CD4-positive, alpha-beta T cell treated with Interleukin-4 for 4 hours (primary cell): ENCODE data around the gene ANAPC1.
"Not testable (repeated sequence)": the region's sequence is repeated elsewhere in the genome, so short reads cannot be mapped to it uniquely, and the experiment has no call there.

Source experiments
- DNase-seq: peaks from one replicate; pipeline ENCODE4 v3.0.0-alpha.2; 2020

ANAPC1 gene

DNA sequence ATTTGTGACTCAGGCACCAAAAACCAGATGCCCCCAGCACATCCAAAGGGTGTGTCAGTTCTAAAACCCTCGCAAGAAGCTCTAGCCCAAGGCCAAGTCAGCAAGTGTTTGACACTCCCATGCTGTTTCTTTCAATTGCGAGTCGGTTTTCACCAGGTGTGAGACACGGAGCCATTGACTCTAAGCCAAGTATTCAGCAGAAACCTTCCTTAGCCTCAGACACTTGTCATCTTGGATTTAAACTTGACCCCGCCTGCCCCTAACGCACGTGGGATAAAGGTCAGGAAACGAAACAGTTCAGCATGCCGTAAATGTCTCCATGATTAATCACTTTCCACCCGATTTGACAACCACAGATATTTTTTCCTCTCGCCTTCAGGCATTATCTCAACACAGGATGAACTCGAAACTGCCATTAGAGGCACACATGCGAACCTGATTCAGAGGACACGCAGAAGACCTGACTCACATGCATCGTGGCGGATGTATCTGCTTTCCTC is 156.3 kb downstream of the ANAPC1 start:
- DNase-seq, result not testable (repeated sequence)

DNA sequence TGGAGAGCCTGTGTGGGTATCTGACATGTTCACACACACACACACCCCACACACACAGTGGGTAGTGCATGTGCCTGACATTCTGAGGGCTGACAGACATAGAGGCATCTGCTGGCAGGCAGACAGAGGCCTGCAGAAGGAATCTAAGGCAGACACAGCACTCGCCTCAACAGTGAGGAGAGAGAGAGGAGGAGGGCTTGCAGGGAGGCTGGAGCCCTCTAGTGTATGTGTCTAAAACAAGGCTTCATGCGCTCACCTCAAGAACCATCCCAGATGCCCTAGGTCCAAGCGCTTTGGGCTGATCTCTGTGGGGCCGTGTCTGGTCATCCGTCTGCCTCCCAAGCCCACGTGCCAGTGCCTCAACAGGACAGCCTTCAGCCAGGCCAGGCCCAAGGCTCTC is 158.3 kb downstream of the ANAPC1 start:
- DNase-seq, result not testable (repeated sequence)

DNA sequence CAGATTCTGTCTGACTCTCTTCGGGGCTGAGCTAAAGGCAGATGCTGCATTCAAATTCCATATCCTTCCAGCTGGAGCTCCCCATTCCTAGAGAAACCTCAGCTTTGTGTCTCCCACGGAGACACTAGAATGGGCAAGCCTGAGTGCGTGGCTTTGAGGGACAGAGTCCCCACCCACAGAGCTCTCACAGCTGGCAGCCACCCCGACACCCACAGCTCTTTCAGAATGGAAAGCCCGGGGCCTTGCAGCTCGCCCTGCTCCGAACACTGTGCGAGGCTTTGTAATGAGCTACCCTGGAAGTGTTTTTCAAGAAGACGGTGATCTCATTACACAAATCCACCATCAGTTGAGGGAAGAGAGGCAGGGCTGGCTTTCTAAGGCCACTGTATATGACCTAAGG is 164.4 kb downstream of the ANAPC1 start:
- not testable (repeated sequence) for DNase-seq
